NT2/D1 (cell line): ENCODE measurements around the gene MCHR1.
"Not testable (repeated sequence)": the region's sequence is repeated elsewhere in the genome, so short reads cannot be mapped to it uniquely, and the experiment has no call there.

Experiments used
- DNase-seq: peaks from one replicate; pipeline ENCODE4 v3.0.0-alpha.2; 2011; ENCODE audit warnings: low read depth, low spot score
- H3K27me3 ChIP-seq: 2 replicates; pipeline ENCODE4 v1.6.0; 2011; ENCODE audit warnings: mild to moderate bottlenecking; ENCODE audit not compliant: insufficient read length, insufficient read depth
- H3K36me3 ChIP-seq: 2 replicates; pipeline ENCODE4 v1.6.1; 2011; ENCODE audit warnings: mild to moderate bottlenecking, low read length, mixed read lengths; ENCODE audit not compliant: insufficient read depth, insufficient read length
- H3K4me1 ChIP-seq: 2 replicates; pipeline ENCODE4 v1.5.1; 2011; ENCODE audit not compliant: insufficient read depth, insufficient read length
- H3K4me3 ChIP-seq: 2 replicates; pipeline ENCODE4 v1.5.1; 2011; ENCODE audit warnings: low read depth; ENCODE audit not compliant: insufficient read length
- H3K9ac ChIP-seq: 2 replicates; pipeline ENCODE4 v1.6.0; 2011; ENCODE audit warnings: low read depth; ENCODE audit not compliant: insufficient read length
- H3K9me3 ChIP-seq: 2 replicates; pipeline ENCODE4 v1.5.1; 2011; ENCODE audit warnings: mild to moderate bottlenecking, low read length; ENCODE audit not compliant: insufficient read depth
- SUZ12 ChIP-seq: IDR thresholded peaks from 2 replicates; pipeline ENCODE4 v1.6.1; 2011; ENCODE audit not compliant: insufficient read length, insufficient read depth; ENCODE audit errors: extremely low read depth
- YY1 ChIP-seq: IDR thresholded peaks from 2 replicates; pipeline ENCODE4 v1.6.1; 2011; ENCODE audit not compliant: insufficient read length, insufficient read depth
- ZNF274 ChIP-seq: IDR thresholded peaks from 2 replicates; pipeline ENCODE4 v1.6.1; 2011; ENCODE audit warnings: mild to moderate bottlenecking, low read depth, low read length

The MCHR1 gene

DNA sequence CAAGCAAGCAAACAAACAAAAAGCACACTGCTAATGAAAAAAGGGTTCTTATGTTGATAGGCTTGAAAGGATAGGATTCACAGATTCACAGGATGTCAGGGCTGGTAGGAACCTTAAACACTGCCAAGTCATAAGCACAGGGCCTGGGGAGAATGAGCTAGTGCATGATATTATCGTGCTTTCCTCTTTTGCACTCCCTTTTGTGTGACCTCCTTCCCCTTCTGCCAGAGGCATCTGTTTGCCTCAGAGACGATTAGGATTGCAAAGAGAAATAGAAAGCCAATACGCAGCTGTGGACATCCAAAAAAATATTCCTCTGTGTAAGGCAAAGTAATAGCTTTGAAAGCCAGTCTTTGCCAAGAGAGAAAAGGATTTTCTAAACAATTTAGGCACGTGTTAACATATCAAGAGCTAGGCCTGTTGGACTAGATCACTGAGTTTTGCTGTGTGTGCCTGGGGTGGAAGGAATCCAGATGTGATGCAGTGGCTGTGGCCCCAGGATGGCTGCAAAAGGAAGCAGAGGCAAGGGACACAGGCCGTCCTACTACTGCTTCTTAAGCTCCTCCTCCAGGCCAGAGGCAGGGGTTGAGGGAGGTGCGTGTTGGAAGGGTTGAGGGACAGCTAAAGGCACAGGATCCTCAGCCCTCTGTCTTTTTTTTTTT, 30.6 kb downstream of the MCHR1 start:
- no peak overlapping the region for H3K9ac ChIP-seq
- no peaks in the 10 kb centered on the region for H3K36me3 ChIP-seq
- H3K4me1 ChIP-seq, result no peaks in the 10 kb centered on the region
- no peak for DNase-seq
- H3K27me3 ChIP-seq, result no peaks in the 10 kb centered on the region
- peaks cover 11% of the 10 kb centered on the region; the same call in 1 of the 2 replicates for H3K9me3 ChIP-seq
- TF ChIP-seq SUZ12 (no peak), YY1 (no peak)
- H3K4me3 ChIP-seq, result no peak overlapping the region

- H3K4me3 ChIP-seq, result no peak overlapping the region
- H3K27me3 ChIP-seq, result no peaks in the 10 kb centered on the region
- no peak for TF ChIP-seq ZNF274
- no peak for TF ChIP-seq YY1
- no peak for TF ChIP-seq SUZ12
- no peaks in the 10 kb centered on the region for H3K4me1 ChIP-seq
- no peaks in the 10 kb centered on the region for H3K36me3 ChIP-seq
- H3K9me3 ChIP-seq, result peaks cover 4% of the 10 kb centered on the region; the same call in 1 of the 2 replicates
- no peak for DNase-seq
- no peak overlapping the region for H3K9ac ChIP-seq
Measured at GRCh38 chr22:40712311-40712710, 33.0 kb downstream of the MCHR1 start.

DNA sequence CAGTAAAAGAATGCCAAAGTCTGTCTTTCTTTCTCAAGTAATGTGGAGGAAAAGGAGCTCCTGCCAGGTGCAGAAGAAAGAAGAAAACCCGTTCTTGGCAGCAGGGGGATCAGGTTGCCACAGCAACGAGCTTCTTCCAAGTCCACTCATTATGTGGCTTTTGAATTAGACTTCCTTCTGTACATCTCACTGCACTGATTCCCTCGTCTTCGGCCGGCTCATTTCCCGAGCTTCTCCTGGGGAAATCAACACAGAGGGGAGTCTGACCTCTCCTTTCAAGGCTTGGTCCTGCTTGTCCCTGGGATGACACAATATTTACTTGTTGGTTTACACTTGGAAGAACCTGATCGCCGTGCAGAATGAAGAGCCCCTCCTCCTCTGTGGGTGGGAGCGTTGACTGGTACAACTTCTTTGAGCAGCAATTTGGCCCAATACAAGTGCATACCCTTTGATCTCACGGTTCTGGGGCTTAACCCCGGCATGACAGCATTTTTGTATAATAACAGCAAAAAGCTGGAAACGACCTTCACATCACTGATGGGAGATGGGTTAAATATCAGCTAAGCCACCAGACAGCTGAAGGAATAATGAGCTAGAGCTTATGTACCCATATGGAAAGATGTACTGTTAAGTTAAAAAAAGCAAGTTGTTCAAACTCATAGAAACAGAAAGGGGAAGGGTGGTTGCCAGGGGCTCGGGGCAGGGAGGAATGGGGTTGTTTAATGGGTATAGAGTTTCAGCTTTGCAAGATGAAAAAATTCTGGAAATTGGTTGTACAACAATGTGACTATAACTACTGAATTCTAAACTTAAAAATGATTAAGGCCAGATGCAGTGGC, 35.4 kb downstream of the MCHR1 start:
- DNase-seq, result no peak
- no peaks in the 10 kb centered on the region for H3K36me3 ChIP-seq
- H3K9me3 ChIP-seq, result no peaks in the 10 kb centered on the region
- no peaks in the 10 kb centered on the region for H3K27me3 ChIP-seq
- no peak overlapping the region for H3K4me3 ChIP-seq
- TF ChIP-seq ZNF274 (no peak), YY1 (no peak), SUZ12 (no peak)
- H3K9ac ChIP-seq, result no peak overlapping the region
- H3K4me1 ChIP-seq, result no peaks in the 10 kb centered on the region

- H3K4me3 ChIP-seq, result no peak overlapping the region
- no peaks in the 10 kb centered on the region for H3K36me3 ChIP-seq
- no peak overlapping the region for H3K9ac ChIP-seq
- H3K9me3 ChIP-seq, result no peaks in the 10 kb centered on the region
- TF ChIP-seq SUZ12 (no peak), YY1 (no peak), ZNF274 (no peak)
- no peaks in the 10 kb centered on the region for H3K27me3 ChIP-seq
- no peak for DNase-seq
- no peaks in the 10 kb centered on the region for H3K4me1 ChIP-seq
Measured at GRCh38 chr22:40716116-40716515, 36.8 kb downstream of the MCHR1 start.

GRCh38 chr22:40717657-40718056, 38.4 kb downstream of the MCHR1 start:
- not testable (repeated sequence) for H3K36me3 ChIP-seq, H3K9me3 ChIP-seq

DNA sequence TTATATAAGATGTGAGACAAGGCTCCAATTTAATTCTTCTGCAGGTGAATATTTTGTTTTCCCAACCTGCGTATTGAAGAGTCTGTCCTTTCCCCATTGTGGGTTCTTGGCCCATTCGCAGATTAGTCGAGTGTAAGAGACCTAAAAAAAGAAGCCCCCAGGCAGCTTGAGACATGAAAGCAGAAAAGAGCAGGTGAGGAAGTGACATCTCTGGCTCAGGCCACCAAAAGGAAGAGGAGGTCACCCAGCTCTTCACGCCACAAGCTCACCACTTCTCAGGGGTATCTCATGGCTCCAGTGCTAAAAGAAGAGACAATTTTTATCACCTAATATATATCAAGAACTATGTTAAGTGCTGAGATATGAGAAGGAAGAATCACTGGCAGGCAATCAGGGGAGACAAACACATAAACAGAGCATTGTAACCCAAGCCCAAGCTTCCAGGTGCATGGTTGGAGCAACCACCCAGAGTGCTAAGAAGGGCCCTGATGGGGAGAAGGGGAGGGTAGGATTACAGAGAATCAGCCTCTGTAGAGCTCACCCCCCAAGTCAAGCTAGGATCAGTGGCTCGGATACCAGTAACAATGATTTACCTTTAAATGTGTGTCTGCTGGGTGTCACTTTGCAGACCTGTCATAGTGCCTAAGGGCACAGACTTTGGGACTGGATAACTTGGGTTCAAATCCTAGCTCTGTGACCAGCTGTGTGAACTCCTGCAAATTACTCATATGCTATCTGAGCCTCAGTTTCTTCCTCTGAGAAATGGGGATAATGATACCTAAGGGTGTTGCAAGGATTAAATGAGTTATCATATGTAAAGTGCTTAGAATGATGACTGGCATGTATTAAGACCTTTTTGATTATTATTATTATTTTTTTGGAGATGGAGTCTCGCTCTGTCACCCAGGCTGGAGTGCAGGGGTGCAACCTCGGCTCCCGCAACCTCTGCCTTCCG, 39.2 kb downstream of the MCHR1 start:
- no peak for DNase-seq
- Histone ChIP-seq H3K4me3 (no peak overlapping the region), H3K36me3 (no peaks in the 10 kb centered on the region), H3K27me3 (no peaks in the 10 kb centered on the region), H3K9ac (no peak overlapping the region), H3K4me1 (peaks cover 7% of the 10 kb centered on the region), H3K9me3 (no peaks in the 10 kb centered on the region)
- TF ChIP-seq ZNF274 (no peak), SUZ12 (no peak), YY1 (no peak)

More at GRCh38 chr22:40717657-40718056, 38.4 kb downstream of the MCHR1 start:
- H3K4me1 ChIP-seq, H3K9ac ChIP-seq, H3K4me3 ChIP-seq, DNase-seq, H3K27me3 ChIP-seq: not testable (repeated sequence)

DNA sequence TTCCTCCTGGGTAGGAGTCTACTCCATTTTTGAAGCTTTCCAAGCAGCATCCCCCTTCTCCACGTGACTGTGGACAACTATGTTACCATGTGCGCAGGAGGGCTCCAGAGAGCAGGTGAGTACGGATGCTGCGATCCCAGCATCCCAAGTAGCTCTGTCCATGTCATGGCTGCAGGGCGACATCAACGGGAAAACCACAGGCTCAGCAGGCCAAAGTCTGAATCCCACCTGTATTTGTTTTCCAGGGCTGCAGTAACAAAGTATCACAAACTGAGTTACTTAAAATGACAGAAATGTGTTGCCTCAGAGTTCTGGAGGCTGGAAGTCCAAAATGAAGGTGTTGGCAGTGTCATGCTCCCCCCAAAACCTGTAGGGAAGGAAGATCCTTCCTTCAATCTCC, 40.3 kb downstream of the MCHR1 start:
- H3K27me3 ChIP-seq, result no peaks in the 10 kb centered on the region
- DNase-seq, result no peak

GRCh38 chr22:40720156-40720537, 40.9 kb downstream of the MCHR1 start:
- H3K9me3 ChIP-seq, H3K9ac ChIP-seq, H3K4me1 ChIP-seq, H3K27me3 ChIP-seq, H3K36me3 ChIP-seq, DNase-seq, H3K4me3 ChIP-seq: not testable (repeated sequence)

More for the DNA sequence above, 40.3 kb downstream of the MCHR1 start:
- H3K36me3 ChIP-seq, result no peaks in the 10 kb centered on the region
- H3K9ac ChIP-seq, result no peak overlapping the region
- peaks cover 7% of the 10 kb centered on the region for H3K4me1 ChIP-seq
- no peak overlapping the region for H3K4me3 ChIP-seq
- TF ChIP-seq ZNF274 (no peak), SUZ12 (no peak), YY1 (no peak)
- no peaks in the 10 kb centered on the region for H3K9me3 ChIP-seq
